DMS53 treated with DMSO at 0.1 percent for 48 hours (cell line): ENCODE results near the gene CRABP2.

ENCODE experiments used
- DNase-seq: peaks from one replicate; lab custom pipeline; 2025; ENCODE audit not compliant: unreplicated experiment; lab: John Stamatoyannopoulos, UW

Gene CRABP2

DNA sequence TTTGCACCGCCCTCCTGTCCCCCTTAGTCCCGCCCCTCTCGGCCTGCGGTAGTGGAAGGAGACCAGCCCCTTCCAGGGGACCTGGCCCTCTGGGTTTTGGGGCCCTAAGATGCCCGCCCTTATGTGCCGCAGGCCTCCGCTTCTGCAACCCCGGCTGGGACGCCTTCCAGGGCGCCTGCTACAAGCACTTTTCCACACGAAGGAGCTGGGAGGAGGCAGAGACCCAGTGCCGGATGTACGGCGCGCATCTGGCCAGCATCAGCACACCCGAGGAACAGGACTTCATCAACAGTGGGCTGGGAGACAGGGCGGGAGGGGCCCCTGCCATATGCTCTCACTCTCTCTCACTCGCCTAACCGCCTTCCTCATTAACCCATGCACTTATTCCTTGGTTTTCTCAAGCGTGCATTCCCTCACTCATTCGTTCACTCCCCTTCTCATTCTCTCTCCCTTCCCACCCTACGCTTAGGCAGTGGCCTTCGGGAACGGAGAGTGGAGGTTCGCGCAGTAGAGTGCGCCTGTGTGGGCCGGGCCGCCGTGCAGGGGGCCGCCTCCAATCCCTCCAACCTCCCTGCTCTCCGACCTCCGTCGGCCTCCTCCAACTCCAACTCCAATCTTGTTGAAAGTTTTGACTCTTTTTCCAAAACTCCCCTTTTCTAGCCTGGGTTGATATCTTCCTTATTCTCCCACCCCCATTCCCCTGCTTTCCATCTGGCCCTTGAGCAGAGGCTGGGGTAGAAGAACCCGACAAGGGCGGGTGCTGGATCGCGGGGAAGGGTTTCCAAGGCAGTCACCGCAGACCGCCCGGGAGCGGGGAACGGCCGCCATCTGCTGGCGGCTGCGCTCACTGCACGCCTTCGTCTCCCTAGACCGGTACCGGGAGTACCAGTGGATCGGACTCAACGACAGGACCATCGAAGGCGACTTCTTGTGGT, 48.3 kb downstream of the CRABP2 start:
- peak; percentile 69 for DNase-seq

DNA sequence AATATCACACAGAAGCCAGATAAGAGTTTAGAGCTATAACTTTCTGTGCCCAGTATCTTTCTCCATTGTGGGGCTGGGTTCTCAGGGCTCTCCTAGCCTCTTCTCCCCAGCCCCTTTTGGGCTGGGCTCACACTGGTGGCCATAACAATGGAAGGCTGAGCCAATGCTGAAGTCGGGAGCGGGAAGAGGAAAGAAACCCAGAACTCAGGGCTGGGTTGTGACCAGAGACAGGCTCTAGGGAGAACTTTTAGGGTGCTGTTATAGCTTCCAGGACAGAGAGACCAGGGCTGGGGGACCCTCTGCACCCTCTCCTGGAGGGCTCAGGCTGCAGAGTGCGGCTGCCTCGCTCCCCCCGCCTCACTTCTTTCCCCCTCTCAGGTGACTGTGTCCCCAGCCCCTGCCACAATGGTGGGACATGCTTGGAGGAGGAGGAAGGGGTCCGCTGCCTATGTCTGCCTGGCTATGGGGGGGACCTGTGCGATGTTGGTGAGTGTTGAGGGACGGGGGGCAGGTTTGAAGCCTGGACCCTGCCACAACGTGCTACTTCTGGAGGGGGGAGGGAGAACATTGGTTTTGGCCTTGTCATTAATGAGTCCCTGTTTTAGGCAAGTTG, 49.4 kb downstream of the CRABP2 start:
- no peak for DNase-seq

DNA sequence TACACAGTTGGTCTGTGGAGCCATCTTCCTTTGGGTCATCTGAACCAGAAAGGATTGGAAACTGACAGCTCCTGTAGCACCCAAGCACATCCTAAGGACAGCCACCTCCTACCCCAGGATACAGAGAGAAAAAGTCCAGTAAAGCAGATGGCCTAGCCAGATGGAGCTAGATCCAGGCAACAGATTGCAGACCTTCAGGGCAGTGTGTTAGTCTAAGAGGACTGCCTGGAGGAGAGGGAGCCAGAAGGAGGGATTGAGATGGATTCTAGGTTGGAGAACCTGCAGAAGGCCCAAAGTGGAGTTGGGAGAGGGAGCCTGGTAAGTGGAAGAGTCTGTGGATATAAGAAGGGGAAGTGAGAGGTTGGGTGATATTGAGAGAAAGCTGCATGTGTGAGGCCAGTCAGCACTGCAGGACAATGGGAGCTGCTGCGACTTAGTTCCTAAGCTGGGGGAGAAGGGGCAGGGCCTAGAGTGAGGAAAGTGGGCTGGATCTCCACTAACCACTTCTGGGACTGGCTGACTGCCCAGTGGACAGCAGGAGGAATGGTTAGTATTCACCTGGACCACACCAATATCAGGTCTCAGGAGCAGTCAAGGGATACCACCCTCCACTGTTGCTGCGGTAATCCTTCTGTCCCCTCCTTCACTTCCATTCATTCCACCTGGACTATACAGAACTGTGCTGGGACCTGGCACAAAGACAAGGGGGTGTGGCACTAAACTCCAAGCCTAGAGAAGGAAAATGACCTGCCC, 50.1 kb downstream of the CRABP2 start:
- no peak for DNase-seq

DNA sequence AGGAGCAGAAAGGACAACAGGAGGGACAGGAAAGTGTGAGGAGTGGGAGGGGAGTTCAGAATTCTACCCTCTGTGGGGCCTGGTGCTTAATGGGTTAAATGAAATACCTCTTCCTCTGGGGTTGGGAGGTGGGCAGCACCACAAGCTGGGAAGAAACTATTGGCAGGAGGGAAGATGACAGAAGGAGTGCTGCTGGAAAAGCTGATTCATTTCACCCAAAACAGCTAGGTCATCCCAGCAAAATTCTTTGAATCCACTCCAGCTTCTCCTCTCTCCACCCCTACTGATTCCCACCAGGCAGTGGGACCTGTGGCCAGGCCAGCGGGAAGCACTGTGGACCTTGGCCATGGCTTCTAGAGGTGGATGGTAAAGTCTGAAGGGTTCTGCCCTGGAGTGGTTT, 50.7 kb downstream of the CRABP2 start:
- no peak for DNase-seq

DNA sequence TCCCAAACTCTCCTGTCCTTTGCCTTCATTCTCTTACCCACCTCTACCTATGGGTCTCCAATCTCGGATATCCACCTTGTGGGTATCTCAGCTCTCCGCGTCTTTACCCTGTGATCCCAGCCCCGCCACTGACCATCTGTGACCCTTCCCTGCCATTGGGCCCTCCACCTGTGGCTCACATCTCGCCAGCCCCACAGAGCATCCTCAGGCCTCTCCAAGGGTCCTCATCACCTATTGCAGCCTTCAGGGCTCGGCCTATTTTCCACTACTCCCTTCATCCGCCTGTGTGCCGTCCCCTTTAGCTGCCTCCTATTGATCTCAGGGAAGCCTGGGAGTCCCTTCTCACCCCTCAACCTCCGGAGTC, 52.4 kb downstream of the CRABP2 start:
- no peak for DNase-seq

DNA sequence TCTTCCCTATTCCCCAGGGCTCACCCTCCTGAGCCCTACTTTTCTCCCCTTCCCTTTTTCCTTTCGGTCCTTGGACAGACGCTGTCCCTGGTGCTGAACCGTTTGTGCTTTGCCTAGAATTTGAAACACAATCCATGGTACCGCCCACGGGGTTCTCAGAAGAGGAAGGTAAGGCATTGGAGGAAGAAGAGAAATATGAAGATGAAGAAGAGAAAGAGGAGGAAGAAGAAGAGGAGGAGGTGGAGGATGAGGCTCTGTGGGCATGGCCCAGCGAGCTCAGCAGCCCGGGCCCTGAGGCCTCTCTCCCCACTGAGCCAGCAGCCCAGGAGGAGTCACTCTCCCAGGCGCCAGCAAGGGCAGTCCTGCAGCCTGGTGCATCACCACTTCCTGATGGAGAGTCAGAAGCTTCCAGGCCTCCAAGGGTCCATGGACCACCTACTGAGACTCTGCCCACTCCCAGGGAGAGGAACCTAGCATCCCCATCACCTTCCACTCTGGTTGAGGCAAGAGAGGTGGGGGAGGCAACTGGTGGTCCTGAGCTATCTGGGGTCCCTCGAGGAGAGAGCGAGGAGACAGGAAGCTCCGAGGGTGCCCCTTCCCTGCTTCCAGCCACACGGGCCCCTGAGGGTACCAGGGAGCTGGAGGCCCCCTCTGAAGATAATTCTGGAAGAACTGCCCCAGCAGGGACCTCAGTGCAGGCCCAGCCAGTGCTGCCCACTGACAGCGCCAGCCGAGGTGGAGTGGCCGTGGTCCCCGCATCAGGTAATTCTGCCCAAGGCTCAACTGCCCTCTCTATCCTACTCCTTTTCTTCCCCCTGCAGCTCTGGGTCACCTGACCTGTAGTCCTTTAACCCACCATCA, 53.0 kb downstream of the CRABP2 start:
- no peak for DNase-seq
